Neural cell (in vitro differentiated cells): Measurements from ENCODE around the gene HDAC9.

Source experiments
- EP300 ChIP-seq: fragments of 450-650 bp; conservative IDR thresholded peaks from 2 replicates; pipeline ENCODE4 v1.6.1; 2014; ENCODE audit warnings: antibody characterized with exemption, mild to moderate bottlenecking, moderate library complexity; ENCODE audit not compliant: poor library complexity, severe bottlenecking
- EZH2 ChIP-seq: fragments of 200-600, 300-800 bp; shearing (Covaris generic), sonication (generic); IDR thresholded peaks from 2 replicates; pipeline ENCODE4 v1.6.1; 2014; ENCODE audit warnings: antibody characterized with exemption, low read length, borderline replicate concordance, mild to moderate bottlenecking; ENCODE audit not compliant: insufficient read depth, poor library complexity, severe bottlenecking
- MXI1 ChIP-seq: fragments of 450-650 bp; conservative IDR thresholded peaks from 2 replicates; pipeline ENCODE4 v1.6.1; 2014; ENCODE audit warnings: antibody characterized with exemption, mild to moderate bottlenecking; ENCODE audit not compliant: poor library complexity, severe bottlenecking
- RAD21 ChIP-seq: fragments of 450-650 bp; conservative IDR thresholded peaks from 2 replicates; pipeline ENCODE4 v1.6.1; 2014; ENCODE audit warnings: antibody characterized with exemption, mild to moderate bottlenecking, moderate library complexity
- REST ChIP-seq: IDR thresholded peaks from 2 replicates; pipeline ENCODE4 v1.6.1; 2012; ENCODE audit warnings: borderline replicate concordance
- SMC3 ChIP-seq: fragments of 450-650 bp; conservative IDR thresholded peaks from 2 replicates; pipeline ENCODE4 v1.6.1; 2014; ENCODE audit warnings: antibody characterized with exemption, mild to moderate bottlenecking, moderate library complexity; ENCODE audit not compliant: poor library complexity
- TAF1 ChIP-seq: IDR thresholded peaks from 2 replicates; pipeline ENCODE4 v1.6.1; 2012; ENCODE audit warnings: low read depth
- TF ChIP-seq, protein P1 (sequence below): fragments of 450-650 bp; IDR thresholded peaks from 2 replicates; pipeline ENCODE4 v1.5.1; 2014; ENCODE audit warnings: antibody characterized with exemption, mild to moderate bottlenecking, moderate library complexity; ENCODE audit not compliant: poor library complexity, severe bottlenecking

GRCh38 chr7:18855796-18856195 lies 360.2 kb downstream of the HDAC9 start:
- TF ChIP-seq, protein P1, sequence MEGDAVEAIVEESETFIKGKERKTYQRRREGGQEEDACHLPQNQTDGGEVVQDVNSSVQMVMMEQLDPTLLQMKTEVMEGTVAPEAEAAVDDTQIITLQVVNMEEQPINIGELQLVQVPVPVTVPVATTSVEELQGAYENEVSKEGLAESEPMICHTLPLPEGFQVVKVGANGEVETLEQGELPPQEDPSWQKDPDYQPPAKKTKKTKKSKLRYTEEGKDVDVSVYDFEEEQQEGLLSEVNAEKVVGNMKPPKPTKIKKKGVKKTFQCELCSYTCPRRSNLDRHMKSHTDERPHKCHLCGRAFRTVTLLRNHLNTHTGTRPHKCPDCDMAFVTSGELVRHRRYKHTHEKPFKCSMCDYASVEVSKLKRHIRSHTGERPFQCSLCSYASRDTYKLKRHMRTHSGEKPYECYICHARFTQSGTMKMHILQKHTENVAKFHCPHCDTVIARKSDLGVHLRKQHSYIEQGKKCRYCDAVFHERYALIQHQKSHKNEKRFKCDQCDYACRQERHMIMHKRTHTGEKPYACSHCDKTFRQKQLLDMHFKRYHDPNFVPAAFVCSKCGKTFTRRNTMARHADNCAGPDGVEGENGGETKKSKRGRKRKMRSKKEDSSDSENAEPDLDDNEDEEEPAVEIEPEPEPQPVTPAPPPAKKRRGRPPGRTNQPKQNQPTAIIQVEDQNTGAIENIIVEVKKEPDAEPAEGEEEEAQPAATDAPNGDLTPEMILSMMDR, result no peak
- TF ChIP-seq RAD21 (no peak), TAF1 (no peak), REST (no peak), EZH2 (no peak), EP300 (no peak), SMC3 (no peak), MXI1 (no peak)
